Ovary (tissue), 9 donors: ENCODE results near the gene SOD1. TPM values are rescaled to one million over a fixed set of nuclear protein-coding genes. Genes with fewer than 3 reads are reported as not detected.
"Not testable (repeated sequence)": the region's sequence is repeated elsewhere in the genome, so short reads cannot be mapped to it uniquely, and the experiment has no call there.

Experiments used
- DNase-seq, 5 donors: peaks; one replicate each; pipeline ENCODE4 v3.0.0-alpha.2; 2019 to 2020
- H3K27ac ChIP-seq, 2 donors: fragments of 200-600 bp; one replicate each; pipeline versions ENCODE4 v1.5.1 to v1.8.0; 2019 to 2022
- H3K27me3 ChIP-seq: fragments of 200-600 bp; one replicate; pipeline ENCODE4 v1.8.0; 2022
- H3K36me3 ChIP-seq: fragments of 200-600 bp; sonication (generic); one replicate; pipeline ENCODE4 v1.5.1; 2019
- H3K4me1 ChIP-seq: one replicate; pipeline ENCODE4 v1.8.1; 2013; ENCODE audit warnings: mild to moderate bottlenecking, moderate library complexity; ENCODE audit not compliant: insufficient read depth
- H3K4me3 ChIP-seq: fragments of 200-600 bp; sonication (generic); one replicate; pipeline ENCODE4 v1.5.1; 2017
- H3K9me3 ChIP-seq, 2 donors: fragments of 200-600 bp in 1 of 2; sonication (generic) in 1 of 2; one replicate each; pipeline versions ENCODE4 v1.5.1 to v1.8.1; 2013 to 2019; ENCODE audit warnings: mild to moderate bottlenecking in 1 of 2, moderate library complexity in 1 of 2
- CTCF ChIP-seq, 3 donors: fragments of 450-650 bp in 2 of 3; fragments of 200-600 bp in 1 of 3; IDR thresholded peaks; one replicate each; pipeline versions ENCODE4 v1.5.1 to v1.8.0; 2016 to 2022; ENCODE audit warnings: antibody characterized with exemption in 3 of 3, mild to moderate bottlenecking in 1 of 3
- EP300 ChIP-seq: sonication (generic); formaldehyde crosslinking; IDR thresholded peaks from one replicate; pipeline ENCODE4 v1.6.1; 2017; ENCODE audit warnings: antibody characterized with exemption
- POLR2A ChIP-seq: fragments of 450-650 bp; IDR thresholded peaks from one replicate; pipeline ENCODE4 v1.6.1; 2017; ENCODE audit warnings: antibody characterized with exemption, mild to moderate bottlenecking, moderate library complexity
- WGBS, 3 donors: extraction: QIAGEN DNeasy Blood & Tissue Kit in 1 of 3; methylation state at CpG; one replicate each; pipeline versions ENCODE4 v1.1.5 to v1.1.7; 2013 to 2017; 5-methylcytosine and 5-hydroxymethylcytosine counted together
- intact Hi-C, 4 donors: fragments of 100-400 bp; cut with DNase I; formaldehyde crosslinking; loops; one replicate each; pipeline versions ENCODE4 v1.11.0 to v1.15.1; 2022 to 2023
- polyA plus RNA-seq, 2 donors: library from polyadenylated mRNA; stranded (reverse); fragments of 200-250 nt in 1 of 2; fragments of 350-450 nt in 1 of 2; fragmentation: Illumina TruSeq in 1 of 2; extraction: RNeasy Lipid Tissue Mini Kit (QIAGEN cat#74804) in 1 of 2; gene quantifications; one replicate each; pipeline ENCODE4 v1.2.3, GENCODE V29; 2013 to 2014
- total RNA-seq, 7 donors: library from RNA; depleted of rRNA in 2 of 7; stranded (reverse); fragments of >200 nt in 2 of 7; fragmentation: NEBNext Ultra II Directional in 3 of 7; extraction: Animal tissue kit (Norgen Biotek cat#: 25700) in 3 of 7; gene quantifications; one replicate each; pipeline versions ENCODE4 v1.1.0 to v1.2.4, GENCODE V29; 2016 to 2023
- donor health status: DM: no; HTN: no; CAD: no; lungs with moderate emphysema.
- donor health status: DM: no; HTN: no; CAD: no.
- donor health status: Bipolar disorder and iron deficiency.
- donor health status: DM: yes; HTN: yes; CAD: no.
- donor health status: DM: no; HTN: no; CAD: no.
- donor health status: DM: yes; HTN: yes; CAD: no.

The SOD1 gene
- total and polyA plus RNA-seq, 9 donors, result 175 to 451 (median 240) TPM

- Histone ChIP-seq H3K27me3 (no peaks in the 10 kb centered on the region), H3K9me3 (no peaks in the 10 kb centered on the region), H3K4me1 (no peaks in the 10 kb centered on the region), H3K4me3 (no peak overlapping the region), H3K36me3 (no peaks in the 10 kb centered on the region), H3K27ac (no peak overlapping the region)
- WGBS, 3 donors, result 56 to 71% (median 58%) methylated on average over 3 of the region's 3 CpGs
- intact Hi-C loops, result no loop called here
- DNase-seq, result no peak
- no peak for TF ChIP-seq CTCF (IDR thresholded peaks at IDR 0.05)
- TF ChIP-seq POLR2A, result no peak
- no peak for TF ChIP-seq EP300
Measured at GRCh38 chr21:31624181-31624580, 35.3 kb upstream of the SOD1 start.

GRCh38 chr21:31624961-31625491 is 34.5 kb upstream of the SOD1 start:
- H3K27me3 ChIP-seq, result no peaks in the 10 kb centered on the region
- H3K9me3 ChIP-seq, result no peaks in the 10 kb centered on the region
- no peaks in the 10 kb centered on the region for H3K4me1 ChIP-seq
- no peaks in the 10 kb centered on the region for H3K36me3 ChIP-seq
- TF ChIP-seq CTCF (IDR thresholded peaks at IDR 0.05), result no peak
- TF ChIP-seq POLR2A, result no peak
- no peak for TF ChIP-seq EP300
- intact Hi-C loops, result no loop called here
- no peak for DNase-seq
- no peak overlapping the region for H3K4me3 ChIP-seq
- WGBS, 3 donors, result 89 to 95% (median 92%) methylated on average over 11 of the region's 11 CpGs
- H3K27ac ChIP-seq, result no peak overlapping the region

GRCh38 chr21:31629972-31630711 is 29.4 kb upstream of the SOD1 start:
- Histone ChIP-seq H3K4me1 (no peaks in the 10 kb centered on the region), H3K27me3 (no peaks in the 10 kb centered on the region), H3K36me3 (no peaks in the 10 kb centered on the region), H3K27ac (no peak overlapping the region), H3K9me3 (no peaks in the 10 kb centered on the region), H3K4me3 (no peak overlapping the region)
- intact Hi-C loops, result no loop called here
- 30 to 34% (median 30%) methylated on average over 8 of the region's 8 CpGs for WGBS, 3 donors
- no peak for TF ChIP-seq POLR2A
- no peak for TF ChIP-seq CTCF (IDR thresholded peaks at IDR 0.05)
- TF ChIP-seq EP300, result no peak
- DNase-seq, result peak in 1 of 5 donors; percentile 22

GRCh38 chr21:31631881-31632280 is 27.6 kb upstream of the SOD1 start:
- intact Hi-C loops, H3K27ac ChIP-seq, H3K4me3 ChIP-seq, H3K4me1 ChIP-seq, H3K9me3 ChIP-seq, H3K36me3 ChIP-seq, H3K27me3 ChIP-seq, DNase-seq: not testable (repeated sequence)
- 97 to 99% (median 97%) methylated on average over 6 of the region's 6 CpGs for WGBS, 3 donors

GRCh38 chr21:31634993-31635392 is 24.5 kb upstream of the SOD1 start:
- intact Hi-C loops, result no loop called here
- no peak for DNase-seq
- Histone ChIP-seq H3K36me3 (no peaks in the 10 kb centered on the region), H3K27me3 (no peaks in the 10 kb centered on the region), H3K4me3 (no peak overlapping the region), H3K9me3 (no peaks in the 10 kb centered on the region), H3K4me1 (no peaks in the 10 kb centered on the region), H3K27ac (no peak overlapping the region)
- 84 to 96% (median 90%) methylated on average over 3 of the region's 3 CpGs for WGBS, 3 donors
- TF ChIP-seq POLR2A, result no peak
- no peak for TF ChIP-seq CTCF (IDR thresholded peaks at IDR 0.05)
- no peak for TF ChIP-seq EP300
